Brain microvascular endothelial cell (primary cell): Measurements from ENCODE around the gene NAIF1.
A peak's percentile ranks its signal among the peaks of the same experiment; 100 is the strongest.

Source experiments
- DNase-seq: peaks from one replicate; pipeline ENCODE4 v3.0.0-alpha.2; 2020
- H3K27ac ChIP-seq: fragments of 250-450 bp; sonication (Bioruptor Pico); 2 replicates; pipeline ENCODE4 v1.5.1; 2020; ENCODE audit warnings: mild to moderate bottlenecking, moderate library complexity
- H3K27me3 ChIP-seq: fragments of 250-450 bp; sonication (Bioruptor Pico); replicated peaks from 2 replicates; pipeline ENCODE4 v1.5.1; 2020; ENCODE audit warnings: mild to moderate bottlenecking
- H3K36me3 ChIP-seq: fragments of 250-450 bp; sonication (Bioruptor Pico); replicated peaks from 2 replicates; pipeline ENCODE4 v1.5.1; 2020; ENCODE audit warnings: mild to moderate bottlenecking
- H3K4me3 ChIP-seq: 2 replicates; pipeline ENCODE4 v1.5.1; 2011; ENCODE audit warnings: low read depth, mild to moderate bottlenecking, control low read depth, low read length, moderate library complexity
- CTCF ChIP-seq: IDR thresholded peaks from 2 replicates; pipeline ENCODE4 v1.5.1; 2011; ENCODE audit warnings: low read depth, mild to moderate bottlenecking, moderate library complexity, low read length, control low read depth, inconsistent platforms; ENCODE audit errors: missing control alignments
- in situ Hi-C: cut with HindIII; loops from 2 replicates; pipeline ENCODE4 v1.10.0; 2017; ENCODE audit warnings: low sequenced_read_pairs, low pct_ligation_motif_present

Gene NAIF1

GRCh38 chr9:128082151-128082550 is 15.0 kb upstream of the NAIF1 start:
- DNase-seq = no peak

GRCh38 chr9:128081056-128081455 is 13.9 kb upstream of the NAIF1 start:
- Histone ChIP-seq H3K4me3 (no peak overlapping the region), H3K36me3 (no peaks in the 10 kb centered on the region), H3K27ac (peak overlapping the region; percentile 92), H3K27me3 (no peaks in the 10 kb centered on the region)
- DNase-seq = peak; percentile 91
- in situ Hi-C loops = no loop called here
- TF ChIP-seq CTCF = no peak

More at GRCh38 chr9:128082151-128082550, 15.0 kb upstream of the NAIF1 start:
- Histone ChIP-seq H3K36me3 (no peaks in the 10 kb centered on the region), H3K27me3 (no peaks in the 10 kb centered on the region), H3K4me3 (no peak overlapping the region), H3K27ac (peak overlapping the region; percentile 92)
- no peak for TF ChIP-seq CTCF
- in situ Hi-C loops = no loop called here

GRCh38 chr9:128080206-128080605 is 13.1 kb upstream of the NAIF1 start:
- Histone ChIP-seq H3K27ac (peak overlapping the region; percentile 92), H3K4me3 (no peak overlapping the region), H3K36me3 (no peaks in the 10 kb centered on the region), H3K27me3 (no peaks in the 10 kb centered on the region)
- no peak for TF ChIP-seq CTCF
- DNase-seq = no peak
- in situ Hi-C loops = no loop called here

GRCh38 chr9:128078504-128079434 is 11.6 kb upstream of the NAIF1 start:
- in situ Hi-C loops = no loop called here

GRCh38 chr9:128077847-128078503 is 10.9 kb upstream of the NAIF1 start:
- in situ Hi-C loops = no loop called here
- no peak for TF ChIP-seq CTCF

More at GRCh38 chr9:128078504-128079434, 11.6 kb upstream of the NAIF1 start:
- no peak for TF ChIP-seq CTCF
- H3K27me3 ChIP-seq = no peaks in the 10 kb centered on the region
- no peaks in the 10 kb centered on the region for H3K36me3 ChIP-seq
- H3K27ac ChIP-seq = no peak overlapping the region
- DNase-seq = peak; percentile 56
- H3K4me3 ChIP-seq = no peak overlapping the region

More at GRCh38 chr9:128077847-128078503, 10.9 kb upstream of the NAIF1 start:
- Histone ChIP-seq H3K27me3 (no peaks in the 10 kb centered on the region), H3K36me3 (no peaks in the 10 kb centered on the region), H3K27ac (no peak overlapping the region), H3K4me3 (no peak overlapping the region)
- no peak for DNase-seq
